AG04450 (cell line): ENCODE measurements around the gene TCTN2. TPM values are rescaled to one million over a fixed set of nuclear protein-coding genes. Genes with fewer than 3 reads are reported as not detected.
A peak's percentile ranks its signal among the peaks of the same experiment; 100 is the strongest.

Experiments
- CTCF ChIA-PET: fragments of 300-600, 350-600 bp; formaldehyde crosslinking; extraction: SDS; loops from one replicate; lab custom pipeline; 2022; ENCODE audit warnings: antibody characterized with exemption, inconsistent platforms; lab: Charles Lee
- POLR2A ChIA-PET: fragments of 350-600 bp; formaldehyde crosslinking; extraction: SDS; loops from one replicate; lab custom pipeline; 2021; ENCODE audit warnings: antibody characterized with exemption, inconsistent platforms; lab: Yijun Ruan, JAX
- DNase-seq: peaks from one replicate; pipeline ENCODE4 v3.0.0-alpha.2; 2011; ENCODE audit warnings: low read depth, low spot score
- H3K27ac ChIP-seq: one replicate; pipeline ENCODE4 v1.5.1; 2012; ENCODE audit warnings: low read depth, low read length, control low read depth
- H3K27me3 ChIP-seq: one replicate; pipeline ENCODE4 v1.6.0; 2012; ENCODE audit warnings: low read length; ENCODE audit not compliant: control insufficient read depth, insufficient read depth
- H3K4me3 ChIP-seq: 2 replicates; pipeline ENCODE4 v1.5.1; 2011; ENCODE audit warnings: mild to moderate bottlenecking, low read depth, low read length, control low read depth
- H3K9me3 ChIP-seq: 2 replicates; pipeline ENCODE4 v1.5.1; 2012; ENCODE audit warnings: low read length; ENCODE audit not compliant: control insufficient read depth, insufficient read depth
- polyA plus RNA-seq: library from polyadenylated mRNA; depleted of rRNA; stranded (reverse); fragments of >200 nt; gene quantifications from 2 replicates; pipeline ENCODE4 v1.2.3, GENCODE V29; 2011
- TF ChIP-seq, protein P1 (sequence below): IDR thresholded peaks from 2 replicates; pipeline ENCODE4 v1.5.1; 2011; ENCODE audit warnings: low read depth, low read length, control low read depth, inconsistent platforms

The TCTN2 gene
- polyA plus RNA-seq, 1 experiment: 9.1 TPM

DNA sequence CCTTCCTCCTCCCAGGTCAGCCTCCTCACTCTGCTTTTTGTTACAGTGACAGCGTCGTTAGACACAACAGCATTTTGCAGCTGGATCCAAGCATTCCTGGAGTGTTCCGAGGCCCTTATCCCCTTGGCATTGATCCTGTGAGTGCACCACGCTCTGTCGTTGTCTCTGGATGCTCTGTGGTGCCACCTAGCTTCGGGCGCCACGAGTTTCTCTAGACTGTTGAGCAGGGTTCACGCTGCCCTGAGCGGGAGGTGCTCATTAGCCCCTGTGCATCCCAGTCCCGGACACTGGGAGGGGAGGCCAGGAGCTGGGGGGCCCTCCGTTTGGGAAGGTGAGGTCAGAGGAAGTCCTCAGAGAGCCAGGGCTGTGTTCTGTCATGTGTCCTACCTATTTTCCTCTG, 73.9 kb downstream of the TCTN2 start:
- no peak for DNase-seq
- no peak overlapping the region for H3K4me3 ChIP-seq
- H3K9me3 ChIP-seq: no peaks in the 10 kb centered on the region; the same call in 1 of the 2 replicates
- H3K27ac ChIP-seq: no peak overlapping the region
- ChIA-PET POLR2A (no interaction called here), CTCF (interaction anchor here (0.8 kb wide), 1 partner anchor 17 kb away, joined by 3 read pairs; no protein-coding TSS in a partner anchor)
- H3K27me3 ChIP-seq: no peaks in the 10 kb centered on the region
- TF ChIP-seq, protein P1, sequence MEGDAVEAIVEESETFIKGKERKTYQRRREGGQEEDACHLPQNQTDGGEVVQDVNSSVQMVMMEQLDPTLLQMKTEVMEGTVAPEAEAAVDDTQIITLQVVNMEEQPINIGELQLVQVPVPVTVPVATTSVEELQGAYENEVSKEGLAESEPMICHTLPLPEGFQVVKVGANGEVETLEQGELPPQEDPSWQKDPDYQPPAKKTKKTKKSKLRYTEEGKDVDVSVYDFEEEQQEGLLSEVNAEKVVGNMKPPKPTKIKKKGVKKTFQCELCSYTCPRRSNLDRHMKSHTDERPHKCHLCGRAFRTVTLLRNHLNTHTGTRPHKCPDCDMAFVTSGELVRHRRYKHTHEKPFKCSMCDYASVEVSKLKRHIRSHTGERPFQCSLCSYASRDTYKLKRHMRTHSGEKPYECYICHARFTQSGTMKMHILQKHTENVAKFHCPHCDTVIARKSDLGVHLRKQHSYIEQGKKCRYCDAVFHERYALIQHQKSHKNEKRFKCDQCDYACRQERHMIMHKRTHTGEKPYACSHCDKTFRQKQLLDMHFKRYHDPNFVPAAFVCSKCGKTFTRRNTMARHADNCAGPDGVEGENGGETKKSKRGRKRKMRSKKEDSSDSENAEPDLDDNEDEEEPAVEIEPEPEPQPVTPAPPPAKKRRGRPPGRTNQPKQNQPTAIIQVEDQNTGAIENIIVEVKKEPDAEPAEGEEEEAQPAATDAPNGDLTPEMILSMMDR: peak; percentile 13; the same call in 1 of the 2 replicates

GRCh38 chr12:123747309-123747708, 76.4 kb downstream of the TCTN2 start:
- peak overlapping the region; percentile 2 for H3K27ac ChIP-seq
- TF ChIP-seq, protein P1: no peak
- ChIA-PET CTCF (interaction anchor here (1.1 kb wide), 1 partner anchor 237 kb away, joined by 3 read pairs; no protein-coding TSS in a partner anchor), POLR2A (no interaction called here)
- no peak for DNase-seq
- no peaks in the 10 kb centered on the region for H3K27me3 ChIP-seq
- H3K4me3 ChIP-seq: no peak overlapping the region
- H3K9me3 ChIP-seq: no peaks in the 10 kb centered on the region; the same call in 1 of the 2 replicates

GRCh38 chr12:123748161-123748560, 77.2 kb downstream of the TCTN2 start:
- ChIA-PET POLR2A (no interaction called here), CTCF (interaction anchor here (1.1 kb wide), 1 partner anchor 236 kb away, joined by 3 read pairs; no protein-coding TSS in a partner anchor)
- no peak for DNase-seq
- Histone ChIP-seq H3K27ac (no peak overlapping the region), H3K27me3 (no peaks in the 10 kb centered on the region), H3K4me3 (no peak overlapping the region), H3K9me3 (no peaks in the 10 kb centered on the region; the same call in 1 of the 2 replicates)
- TF ChIP-seq, protein P1: no peak

GRCh38 chr12:123748661-123749060, 77.7 kb downstream of the TCTN2 start:
- DNase-seq: no peak
- CTCF ChIA-PET: no interaction called here

DNA sequence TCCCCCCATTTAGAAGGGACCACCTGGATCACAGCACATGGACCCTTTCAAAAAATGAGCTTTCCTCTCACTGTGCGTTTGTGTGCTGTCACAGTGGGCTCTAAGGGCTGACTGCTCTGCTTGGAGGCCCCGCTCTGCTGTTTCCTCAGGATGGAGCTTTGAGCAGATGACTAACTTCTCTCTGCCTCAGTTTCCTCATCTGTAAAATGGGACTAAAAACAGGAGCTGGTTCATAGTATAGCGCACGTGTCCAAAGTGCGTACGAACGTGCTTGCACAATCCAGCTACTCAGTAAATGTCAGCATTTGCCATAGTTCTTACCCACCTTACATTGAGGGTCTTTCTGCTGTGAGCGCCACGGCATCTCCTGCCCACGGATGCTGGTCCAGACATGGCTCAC, 78.4 kb downstream of the TCTN2 start:
- Histone ChIP-seq H3K27ac (no peak overlapping the region), H3K27me3 (no peaks in the 10 kb centered on the region), H3K9me3 (no peaks in the 10 kb centered on the region; the same call in 1 of the 2 replicates), H3K4me3 (no peak overlapping the region)
- POLR2A ChIA-PET: no interaction called here
- CTCF ChIA-PET: interaction anchor here (0.5 kb wide), 1 partner anchor 57 kb away, joined by 7 read pairs; no protein-coding TSS in a partner anchor
- TF ChIP-seq, protein P1: no peak
- DNase-seq: no peak

More at GRCh38 chr12:123748661-123749060, 77.7 kb downstream of the TCTN2 start:
- H3K27me3 ChIP-seq: no peaks in the 10 kb centered on the region
- H3K9me3 ChIP-seq: no peaks in the 10 kb centered on the region; the same call in 1 of the 2 replicates
- H3K4me3 ChIP-seq: no peak overlapping the region
- TF ChIP-seq, protein P1: no peak
- POLR2A ChIA-PET: no interaction called here
- H3K27ac ChIP-seq: no peak overlapping the region
